Activated T-cell treated with anti-CD3 and anti-CD28 coated beads for 48 hours (primary cell): ENCODE results near the gene NFKB2.

Source experiments
- DNase-seq: peaks from one replicate; pipeline ENCODE4 v3.0.0-alpha.2; 2020; ENCODE audit warnings: low read depth

NFKB2 gene

DNA sequence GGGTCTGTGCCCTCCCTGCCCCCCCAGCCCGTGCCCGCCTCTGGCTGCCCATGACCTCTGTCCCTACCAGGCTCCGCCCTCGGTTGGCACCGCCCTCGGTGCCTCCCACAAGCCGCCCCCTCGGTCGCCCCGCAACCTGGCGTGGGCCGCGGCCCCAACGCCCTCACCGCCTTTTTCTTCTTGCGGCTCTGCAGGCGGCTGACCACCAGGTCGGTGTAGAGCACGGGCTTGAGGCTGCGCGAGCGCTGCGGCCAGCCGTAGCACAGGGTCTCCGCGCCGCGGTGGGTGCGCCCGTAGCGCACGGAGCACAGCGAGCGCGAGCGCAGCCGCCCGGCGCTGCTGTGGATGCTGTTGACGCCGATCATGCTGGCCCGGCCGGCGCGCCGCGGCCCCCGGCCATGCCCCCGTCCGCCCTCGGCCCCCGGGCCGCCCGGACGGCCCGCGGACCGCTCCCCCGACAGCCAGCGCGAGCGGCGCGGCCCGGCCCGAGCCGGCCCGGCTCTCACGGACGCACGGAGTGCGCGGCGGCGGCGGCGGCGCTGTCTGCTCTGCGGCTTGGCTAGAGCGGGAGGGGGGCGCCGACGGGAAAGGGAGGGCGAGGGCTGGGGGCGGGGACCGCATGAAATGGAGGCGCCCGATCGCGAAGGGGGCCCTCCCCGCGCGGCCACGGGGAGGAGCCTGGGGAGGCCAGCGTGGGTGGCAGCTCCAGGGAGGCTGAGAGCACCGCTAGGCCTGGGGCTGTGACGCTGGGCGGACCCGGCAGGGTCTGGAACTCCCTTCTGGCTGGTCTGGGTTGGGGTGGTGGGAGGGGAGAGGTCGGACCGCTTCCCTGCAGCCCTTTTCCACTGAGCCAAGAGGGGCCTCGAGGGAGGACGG lies 13.5 kb downstream of the NFKB2 start:
- peak; percentile 78 for DNase-seq

DNA sequence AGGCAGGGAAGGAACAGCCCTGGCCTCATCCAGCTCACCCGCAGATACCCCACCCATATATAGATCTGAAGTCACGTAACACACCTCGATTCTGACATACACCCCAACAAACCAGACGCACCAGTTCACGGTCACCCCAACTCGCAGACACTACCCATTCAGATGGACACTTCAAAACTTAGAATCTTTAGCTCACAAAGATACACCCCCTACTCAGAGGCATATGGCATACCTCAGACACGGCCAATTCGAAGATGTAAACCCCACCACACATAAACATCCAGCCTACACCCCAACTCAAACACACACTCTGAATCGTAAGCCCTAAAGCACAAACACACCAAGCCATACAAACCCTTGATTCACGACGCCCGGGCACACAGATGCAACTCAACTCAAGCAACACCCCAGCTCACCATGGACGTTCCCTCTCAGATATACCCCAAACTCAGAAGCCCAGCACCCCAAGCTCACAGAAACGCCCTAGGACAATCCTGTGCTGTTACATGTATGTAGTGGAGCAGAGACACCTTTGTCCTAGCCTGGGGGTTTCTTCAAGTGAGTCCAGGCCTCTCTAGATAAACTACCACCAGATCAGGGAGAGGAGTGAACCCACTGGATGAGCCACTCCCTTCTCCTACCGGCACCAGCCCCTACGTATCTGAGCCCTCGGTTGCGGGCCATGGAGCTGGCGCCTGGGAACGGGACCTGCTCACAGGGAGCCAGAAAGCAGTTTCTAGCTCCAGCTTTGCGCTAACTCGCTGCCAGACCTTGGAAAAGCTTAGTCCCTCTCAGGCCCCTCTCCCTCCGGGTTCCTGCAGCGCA lies 14.3 kb downstream of the NFKB2 start:
- DNase-seq, result no peak

DNA sequence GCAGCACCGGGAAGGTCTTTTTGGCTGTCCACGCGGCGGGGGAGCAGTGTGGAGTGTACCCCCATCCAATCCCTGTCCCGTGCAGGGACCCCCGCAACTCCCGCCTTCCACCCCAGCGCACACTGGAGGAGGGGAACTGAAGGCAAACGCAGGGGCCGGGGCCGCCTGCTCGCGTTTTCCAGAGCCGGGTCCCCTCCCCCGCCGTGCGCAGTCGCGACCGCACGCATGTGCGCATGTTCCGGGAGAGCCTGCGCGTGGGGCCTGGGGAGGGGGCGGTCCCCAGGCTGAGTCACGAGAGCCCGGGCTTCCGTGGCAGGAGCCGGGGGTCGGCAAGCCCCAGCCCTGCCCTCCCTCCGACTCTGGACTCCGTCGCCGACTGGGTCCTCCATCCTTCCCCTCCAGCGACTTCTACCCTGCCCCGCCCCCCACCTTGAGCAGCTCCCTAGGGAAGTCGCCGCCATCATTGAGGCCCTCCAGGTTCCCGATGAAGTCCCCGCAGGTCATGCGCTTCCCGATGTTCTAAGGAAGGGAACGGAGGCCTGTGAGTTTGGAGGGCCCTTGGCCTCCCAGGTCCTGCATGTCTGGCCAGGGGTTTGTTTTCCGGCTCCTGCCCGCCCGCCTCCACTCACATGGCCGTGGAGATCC lies 15.0 kb downstream of the NFKB2 start:
- DNase-seq, result peak; percentile 67

DNA sequence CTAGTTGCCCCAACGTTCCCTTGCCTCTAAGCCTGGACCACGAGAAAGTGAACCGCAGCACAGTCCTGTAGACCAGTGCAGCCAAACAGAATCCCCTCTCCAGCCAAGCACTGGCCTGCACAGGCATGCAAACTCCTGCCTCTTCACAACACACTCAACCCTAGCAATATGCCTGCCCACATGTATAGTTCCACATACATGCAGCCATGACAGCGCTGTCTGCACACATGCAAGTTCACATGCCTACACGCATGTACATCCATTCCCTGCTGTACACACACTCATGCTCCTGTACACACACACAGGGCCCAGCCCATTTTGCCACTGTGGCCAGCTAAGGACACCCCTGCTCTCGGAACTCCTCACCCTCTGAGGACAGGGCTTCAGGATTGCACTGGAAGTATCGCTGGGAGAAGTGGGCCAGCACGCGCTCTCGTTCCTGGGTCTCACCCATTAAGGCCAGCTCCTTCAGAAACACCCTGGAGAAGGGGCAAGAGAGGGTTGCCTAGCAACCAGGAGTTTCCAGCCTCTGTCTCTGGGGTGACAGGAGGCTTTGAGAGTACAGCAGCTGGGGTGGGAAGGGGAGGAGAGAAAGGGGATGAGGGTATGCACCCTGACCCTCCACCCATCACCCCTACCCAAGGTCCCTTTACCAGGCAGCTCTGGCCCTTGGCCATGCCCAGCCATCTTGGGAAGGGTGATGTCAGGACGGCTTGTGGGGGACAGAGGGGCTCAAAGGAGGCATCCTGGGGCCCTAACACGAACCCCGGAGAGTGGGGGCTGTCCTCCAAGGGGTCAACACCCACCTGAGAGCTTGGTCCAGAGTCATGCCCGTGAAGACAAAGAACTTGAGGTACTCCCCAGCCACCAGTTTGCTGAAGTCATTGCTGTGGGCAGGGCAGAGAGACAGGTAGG lies 16.1 kb downstream of the NFKB2 start:
- DNase-seq, result no peak

DNA sequence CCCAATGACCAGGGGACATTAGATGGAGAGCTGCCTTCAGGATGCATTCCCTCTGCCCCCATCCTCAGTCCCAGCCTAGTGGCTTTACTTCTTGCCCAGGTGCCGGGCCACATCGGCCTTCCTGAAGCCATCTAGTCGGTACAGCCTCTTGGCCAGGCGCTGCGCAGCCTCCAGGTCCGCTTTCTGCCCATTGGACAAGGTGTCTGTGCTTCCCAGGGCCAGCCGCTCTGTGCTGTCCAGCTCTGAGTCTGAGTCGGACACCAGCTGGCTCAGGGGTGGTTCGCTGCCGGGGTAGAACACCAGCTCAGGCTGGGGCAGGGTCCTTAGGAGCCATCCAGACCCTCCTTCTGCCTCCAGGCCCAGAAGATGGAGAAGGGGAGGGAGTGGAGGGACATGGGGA lies 16.8 kb downstream of the NFKB2 start:
- no peak for DNase-seq

- no peak for DNase-seq
Observed at GRCh38 chr10:102413053-102413705, 17.7 kb downstream of the NFKB2 start.

DNA sequence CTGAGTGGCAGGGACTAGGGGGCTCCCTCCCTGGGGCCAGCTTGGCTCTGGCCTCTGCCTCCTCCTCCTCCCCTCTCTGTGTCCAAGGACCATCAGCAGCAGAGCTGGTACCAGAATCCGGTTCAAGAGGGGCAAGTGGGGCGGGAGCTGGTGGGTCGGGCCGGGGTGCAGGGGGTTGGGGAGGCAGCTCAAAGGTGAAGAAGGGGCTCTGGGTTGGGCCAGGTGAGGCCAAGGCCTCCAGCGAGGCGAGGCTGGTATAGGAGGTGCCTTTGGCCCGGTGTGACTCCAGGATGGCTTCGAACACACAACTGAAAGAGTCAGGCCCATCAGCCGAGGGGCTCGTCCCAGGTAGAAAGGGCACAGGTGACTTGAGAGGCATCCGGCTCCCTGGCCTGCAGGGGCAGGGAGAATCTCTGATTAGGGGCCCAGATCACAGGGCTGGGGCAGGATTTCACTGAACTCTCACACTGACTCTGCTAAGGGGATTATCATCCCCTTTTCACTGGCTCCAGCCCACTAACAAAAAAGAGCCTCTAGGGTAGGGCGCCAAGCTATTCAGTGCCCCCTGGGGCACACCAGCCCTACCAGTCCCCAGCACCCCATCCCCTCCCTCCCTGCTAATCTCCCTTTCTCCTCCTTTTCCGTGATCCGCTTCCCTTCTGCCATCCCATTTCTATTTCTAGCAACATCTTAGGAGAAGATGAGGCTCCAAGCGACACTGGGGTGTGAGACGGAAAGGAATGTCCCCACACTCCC lies 18.5 kb downstream of the NFKB2 start:
- DNase-seq, result no peak

DNA sequence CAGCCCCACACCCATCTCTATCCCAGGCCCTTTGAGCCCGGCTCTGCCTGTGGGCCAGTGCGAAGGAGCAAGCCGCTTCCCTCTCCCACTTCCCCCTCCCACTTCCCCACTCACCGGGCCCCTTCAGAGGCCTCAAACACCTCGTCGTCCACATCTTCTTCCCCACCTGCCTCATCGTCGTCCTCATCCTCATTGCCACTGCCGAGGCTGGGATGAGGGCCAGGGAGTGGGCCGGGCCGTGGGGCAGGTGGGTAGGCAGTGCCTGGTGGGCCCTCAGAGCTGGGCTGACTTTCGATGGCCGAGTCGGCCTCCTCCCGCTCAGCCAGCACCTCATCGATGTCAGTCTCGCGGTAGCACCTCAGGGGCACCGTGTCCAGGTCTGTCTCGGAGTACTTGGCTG lies 19.2 kb downstream of the NFKB2 start:
- DNase-seq, result no peak

GRCh38 chr10:102416283-102416682 lies 20.8 kb downstream of the NFKB2 start:
- no peak for DNase-seq

- DNase-seq, result no peak
Observed at GRCh38 chr10:102416695-102417094, 21.2 kb downstream of the NFKB2 start.

DNA sequence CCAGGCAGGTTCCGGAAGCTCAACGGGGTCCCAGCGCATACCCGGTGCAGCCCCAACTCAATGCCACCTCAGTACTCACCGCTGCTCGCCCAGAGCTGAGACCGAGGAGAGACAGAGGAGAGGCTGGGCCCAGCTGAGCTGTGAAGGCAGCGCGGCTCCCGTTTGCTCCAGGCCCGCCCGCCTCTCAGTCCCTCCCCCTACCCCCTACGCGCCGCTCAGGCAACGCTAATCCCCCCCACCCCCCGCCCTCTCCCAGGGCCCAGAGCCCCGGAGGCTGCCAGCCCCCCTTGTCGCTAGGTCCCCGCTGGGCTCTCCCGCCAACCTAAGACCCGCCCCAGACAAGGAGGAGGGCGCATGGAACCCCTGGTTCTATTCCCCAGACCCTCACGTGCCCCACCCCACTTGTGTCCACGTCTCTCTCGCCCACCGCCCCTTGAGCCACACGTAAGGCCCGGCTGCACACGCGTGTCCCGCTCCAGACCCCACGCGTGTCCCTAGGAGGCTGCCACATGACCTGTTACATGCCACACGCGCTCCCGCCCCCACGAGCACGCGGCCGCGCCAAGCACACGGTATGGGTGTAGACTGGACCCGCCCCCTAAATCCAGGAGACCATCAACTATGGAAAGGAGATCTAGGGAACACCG lies 23.2 kb downstream of the NFKB2 start, which contains the start of gene PSD:
Gene PSD, minus strand, starts transcription at position 164 of the 647 bp plus-strand sequence. CDS start 1,747 bp downstream, outside the sequence.
- DNase-seq, result no peak

DNA sequence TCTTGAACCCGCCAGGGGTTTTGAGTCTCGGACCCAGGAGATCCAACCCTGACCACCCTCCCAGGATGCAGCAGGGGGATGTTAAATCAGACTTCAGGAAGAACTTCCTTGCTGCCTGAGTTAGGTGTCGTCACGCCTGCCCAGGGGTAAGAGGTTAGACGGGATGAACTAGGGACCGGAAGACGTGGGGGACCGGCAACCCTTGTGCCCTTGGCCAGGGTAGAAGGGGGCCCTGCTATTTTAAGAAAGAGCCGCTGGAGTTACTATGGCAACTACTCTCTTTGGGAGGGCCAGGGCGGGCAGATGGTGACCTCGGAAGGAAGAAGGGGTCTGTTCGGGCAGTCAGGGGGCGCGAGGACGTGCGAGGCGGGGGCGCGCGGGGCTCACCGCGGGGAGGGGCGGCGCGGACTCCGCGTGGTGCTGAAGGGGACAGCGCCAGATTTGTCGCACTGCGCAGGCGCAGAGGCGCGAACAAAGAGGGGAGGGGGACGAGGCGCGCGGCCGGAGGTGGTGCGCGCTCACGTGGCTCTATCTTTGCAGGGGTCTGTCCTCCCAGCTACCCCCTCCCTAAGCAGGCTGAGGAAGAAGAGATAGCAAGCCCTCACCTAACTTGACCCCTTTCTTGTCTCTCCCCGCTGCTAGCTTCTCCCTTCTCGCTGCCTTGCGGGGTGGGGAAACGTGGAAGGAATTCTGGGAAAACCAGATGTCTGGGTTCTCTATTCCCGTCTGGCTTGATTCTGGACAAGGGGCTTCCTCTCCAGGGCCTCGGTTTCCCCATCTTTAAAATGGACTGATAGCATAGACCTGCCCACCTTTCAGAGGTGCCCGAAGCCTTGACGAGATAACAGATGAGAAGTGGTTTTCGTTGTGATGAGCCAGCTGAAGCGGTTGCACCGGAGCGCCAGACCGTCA lies 24.0 kb downstream of the NFKB2 start:
- peak; percentile 67 for DNase-seq

GRCh38 chr10:102420181-102420713 lies 24.7 kb downstream of the NFKB2 start:
- DNase-seq, result no peak

GRCh38 chr10:102420714-102421506 lies 25.4 kb downstream of the NFKB2 start, which contains the start of gene FBXL15:
Gene FBXL15, plus strand, starts transcription at chr10:102420836. Its CDS starts 294 bp downstream, at chr10:102421130.
- DNase-seq, result peak; percentile 91

GRCh38 chr10:102421507-102421756 lies 25.9 kb downstream of the NFKB2 start:
- DNase-seq, result no peak

- DNase-seq, result no peak
Observed at GRCh38 chr10:102421757-102422512, 26.4 kb downstream of the NFKB2 start.
